IPS DF 6.9 (cell line): ENCODE measurements around the gene ABCC9.

ENCODE experiments used
- DNase-seq: peaks from one replicate; pipeline ENCODE4 v3.0.0-alpha.2; 2013; ENCODE audit warnings: low read depth, low spot score
- H3K27ac ChIP-seq: one replicate; pipeline ENCODE4 v1.5.1; 2013; ENCODE audit warnings: low read length, control low read depth
- H3K27me3 ChIP-seq: 2 replicates; pipeline ENCODE4 v1.6.1; 2013; ENCODE audit warnings: mild to moderate bottlenecking, low read length; ENCODE audit not compliant: control insufficient read depth, insufficient read depth
- H3K36me3 ChIP-seq: 2 replicates; pipeline ENCODE4 v1.6.1; 2013; ENCODE audit warnings: low read length; ENCODE audit not compliant: control insufficient read depth, insufficient read depth
- H3K4me1 ChIP-seq: 2 replicates; pipeline ENCODE4 v1.6.1; 2013; ENCODE audit warnings: low read length; ENCODE audit not compliant: control insufficient read depth, insufficient read depth
- H3K4me3 ChIP-seq: 2 replicates; pipeline ENCODE4 v1.5.1; 2013; ENCODE audit warnings: mild to moderate bottlenecking, low read length
- H3K9me3 ChIP-seq: 2 replicates; pipeline ENCODE4 v1.6.1; 2013; ENCODE audit warnings: low read length, inconsistent platforms; ENCODE audit not compliant: control insufficient read depth, insufficient read depth
- WGBS: extraction: QIAGEN DNeasy Blood & Tissue Kit; methylation state at CpG from one replicate; pipeline ENCODE4 v1.1.7; 2013; ENCODE audit warnings: mixed read lengths, missing lambda C conversion rate; ENCODE audit not compliant: insufficient read length, insufficient coverage; 5-methylcytosine and 5-hydroxymethylcytosine counted together

Gene ABCC9

GRCh38 chr12:21848192-21848591 lies 93.0 kb downstream of the ABCC9 start:
- H3K9me3 ChIP-seq: no peaks in the 10 kb centered on the region
- no CpG with 5 or more reads among the region's 5 CpGs for WGBS
- H3K4me3 ChIP-seq: no peak overlapping the region
- no peak for DNase-seq
- no peaks in the 10 kb centered on the region for H3K4me1 ChIP-seq
- H3K27me3 ChIP-seq: no peaks in the 10 kb centered on the region
- H3K36me3 ChIP-seq: no peaks in the 10 kb centered on the region
- H3K27ac ChIP-seq: no peak overlapping the region

GRCh38 chr12:21843795-21844194 lies 97.4 kb downstream of the ABCC9 start:
- WGBS: no CpG with 5 or more reads among the region's 2 CpGs
- H3K4me1 ChIP-seq: no peaks in the 10 kb centered on the region
- no peaks in the 10 kb centered on the region for H3K36me3 ChIP-seq
- no peak overlapping the region for H3K4me3 ChIP-seq
- no peaks in the 10 kb centered on the region for H3K9me3 ChIP-seq
- no peaks in the 10 kb centered on the region for H3K27me3 ChIP-seq
- DNase-seq: no peak
- H3K27ac ChIP-seq: no peak overlapping the region

GRCh38 chr12:21839776-21840175 lies 101.5 kb downstream of the ABCC9 start:
- no peak overlapping the region for H3K27ac ChIP-seq
- H3K36me3 ChIP-seq: no peaks in the 10 kb centered on the region
- DNase-seq: no peak
- WGBS: no CpG with 5 or more reads among the region's 1 CpG
- no peaks in the 10 kb centered on the region for H3K4me1 ChIP-seq
- no peak overlapping the region for H3K4me3 ChIP-seq
- H3K9me3 ChIP-seq: no peaks in the 10 kb centered on the region
- H3K27me3 ChIP-seq: no peaks in the 10 kb centered on the region

- Histone ChIP-seq H3K27me3 (no peaks in the 10 kb centered on the region), H3K36me3 (no peaks in the 10 kb centered on the region), H3K9me3 (no peaks in the 10 kb centered on the region), H3K4me1 (no peaks in the 10 kb centered on the region), H3K27ac (no peak overlapping the region), H3K4me3 (no peak overlapping the region)
- no peak for DNase-seq
- WGBS: no CpG with 5 or more reads among the region's 2 CpGs
Measured at GRCh38 chr12:21837847-21838246, 103.4 kb downstream of the ABCC9 start.

- Histone ChIP-seq H3K4me3 (no peak overlapping the region), H3K27ac (no peak overlapping the region), H3K27me3 (no peaks in the 10 kb centered on the region), H3K36me3 (no peaks in the 10 kb centered on the region), H3K9me3 (no peaks in the 10 kb centered on the region), H3K4me1 (no peaks in the 10 kb centered on the region)
- WGBS: no CpG with 5 or more reads among the region's 4 CpGs
- DNase-seq: no peak
Measured at GRCh38 chr12:21831791-21832344, 109.4 kb downstream of the ABCC9 start.

GRCh38 chr12:21828779-21829178 lies 112.4 kb downstream of the ABCC9 start:
- Histone ChIP-seq H3K27me3 (no peaks in the 10 kb centered on the region), H3K27ac (no peak overlapping the region), H3K36me3 (no peaks in the 10 kb centered on the region), H3K9me3 (no peaks in the 10 kb centered on the region), H3K4me1 (no peaks in the 10 kb centered on the region), H3K4me3 (no peak overlapping the region)
- DNase-seq: no peak
- WGBS: no CpG with 5 or more reads among the region's 8 CpGs

- DNase-seq: no peak
- no peaks in the 10 kb centered on the region for H3K27me3 ChIP-seq
- no peak overlapping the region for H3K27ac ChIP-seq
- no peaks in the 10 kb centered on the region for H3K4me1 ChIP-seq
- no peaks in the 10 kb centered on the region for H3K36me3 ChIP-seq
- no peaks in the 10 kb centered on the region for H3K9me3 ChIP-seq
- WGBS: 100% methylated on average over 2 of the region's 4 CpGs
- no peak overlapping the region for H3K4me3 ChIP-seq
Measured at GRCh38 chr12:21828136-21828775, 113.0 kb downstream of the ABCC9 start.

GRCh38 chr12:21827083-21827482 lies 114.1 kb downstream of the ABCC9 start:
- Histone ChIP-seq H3K4me3 (no peak overlapping the region), H3K36me3 (no peaks in the 10 kb centered on the region), H3K4me1 (no peaks in the 10 kb centered on the region), H3K27ac (no peak overlapping the region), H3K27me3 (no peaks in the 10 kb centered on the region), H3K9me3 (no peaks in the 10 kb centered on the region)
- WGBS: no CpG with 5 or more reads among the region's 3 CpGs
- DNase-seq: no peak

GRCh38 chr12:21826618-21826910 lies 114.7 kb downstream of the ABCC9 start:
- no peak for DNase-seq
- Histone ChIP-seq H3K4me3 (no peak overlapping the region), H3K9me3 (no peaks in the 10 kb centered on the region), H3K4me1 (no peaks in the 10 kb centered on the region), H3K27me3 (no peaks in the 10 kb centered on the region), H3K36me3 (no peaks in the 10 kb centered on the region), H3K27ac (no peak overlapping the region)
- no CpG with 5 or more reads among the region's 4 CpGs for WGBS

GRCh38 chr12:21825886-21826617 lies 115.2 kb downstream of the ABCC9 start:
- no peaks in the 10 kb centered on the region for H3K9me3 ChIP-seq
- H3K27me3 ChIP-seq: no peaks in the 10 kb centered on the region
- no peak overlapping the region for H3K4me3 ChIP-seq
- H3K36me3 ChIP-seq: no peaks in the 10 kb centered on the region
- no peak for DNase-seq
- H3K27ac ChIP-seq: no peak overlapping the region
- no peaks in the 10 kb centered on the region for H3K4me1 ChIP-seq
- WGBS: no CpG with 5 or more reads among the region's 2 CpGs

GRCh38 chr12:21823581-21823980 lies 117.6 kb downstream of the ABCC9 start:
- no peak for DNase-seq
- no CpG with 5 or more reads among the region's 8 CpGs for WGBS

More at GRCh38 chr12:21823581-21823980, 117.6 kb downstream of the ABCC9 start:
- Histone ChIP-seq H3K36me3 (no peaks in the 10 kb centered on the region), H3K9me3 (no peaks in the 10 kb centered on the region), H3K27ac (no peak overlapping the region), H3K27me3 (no peaks in the 10 kb centered on the region), H3K4me3 (no peak overlapping the region), H3K4me1 (no peaks in the 10 kb centered on the region)
